Testis (tissue), 2 donors: ENCODE measurements around the gene PEX14.

Experiments
- CTCF ChIP-seq, 3 experiments: fragments of 450-650 bp in 2 of 3; fragments of 200-600 bp in 1 of 3; sonication (generic) in 1 of 3; IDR thresholded peaks; one replicate each; pipeline ENCODE4 v1.5.1; 2016 to 2019; ENCODE audit warnings: antibody characterized with exemption in 3 of 3, mild to moderate bottlenecking in 2 of 3, moderate library complexity in 1 of 3
- POLR2A ChIP-seq: fragments of 450-650 bp; IDR thresholded peaks from one replicate; pipeline ENCODE4 v1.6.1; 2017; ENCODE audit warnings: antibody characterized with exemption, mild to moderate bottlenecking, moderate library complexity

- TF ChIP-seq CTCF (IDR thresholded peaks at IDR 0.05), result no peak
- TF ChIP-seq POLR2A, result no peak
Measured at GRCh38 chr1:10434590-10434989, 40.2 kb upstream of the PEX14 start.
